ENCODE measurements around the gene GSTA3. TPM values are rescaled to one million over a fixed set of nuclear protein-coding genes. Genes with fewer than 3 reads are reported as not detected.

Gene GSTA3
- total and polyA plus RNA-seq, 4 donors = 1.1 to 5.8 (median 2.4) TPM

Other genes with a start within 250 kb of the GSTA3 start
- gene TMEM14A, start 238.6 kb downstream of the GSTA3 start, total RNA-seq = 10 to 100 TPM; 18.4 to 18.5 TPM
- 10 to 100 TPM; 14.0 to 16.7 TPM for gene TMEM14A, start 238.6 kb downstream of the GSTA3 start, polyA plus RNA-seq
- 1 to 10 TPM; 2.7 to 3.4 TPM for gene GSTA2, start 146.2 kb downstream of the GSTA3 start, total RNA-seq
- gene GSTA2, start 146.2 kb downstream of the GSTA3 start, polyA plus RNA-seq = 1 to 10 TPM; 2.0 to 6.8 TPM
- gene GSTA1, start 105.9 kb downstream of the GSTA3 start, total RNA-seq = 10 to 100 TPM; 23.5 to 34.5 TPM
- 10 to 100 TPM in 1 of 2 donors, 1 to 10 TPM in 1; 4.0 to 65.0 TPM for gene GSTA1, start 105.9 kb downstream of the GSTA3 start, polyA plus RNA-seq
- not detected for gene GSTA5, start 68.9 kb downstream of the GSTA3 start, total RNA-seq
- under 1 TPM; 0.09 to 0.22 TPM for gene GSTA5, start 68.9 kb downstream of the GSTA3 start, polyA plus RNA-seq
- 100 to 1,000 TPM in 1 of 2 donors, 10 to 100 TPM in 1; 63.9 to 115 TPM for gene GSTA4, start 85.6 kb upstream of the GSTA3 start, total RNA-seq
- 100 to 1,000 TPM in 1 of 2 donors, 10 to 100 TPM in 1; 46.0 to 115 TPM for gene GSTA4, start 85.6 kb upstream of the GSTA3 start, polyA plus RNA-seq
- gene CILK1, start 152.1 kb upstream of the GSTA3 start, total RNA-seq = 10 to 100 TPM; 12.0 to 27.4 TPM
- gene CILK1, start 152.1 kb upstream of the GSTA3 start, polyA plus RNA-seq = 1 to 10 TPM; 4.1 to 6.1 TPM
- 100 to 1,000 TPM in 1 of 2 donors, 10 to 100 TPM in 1; 77.9 to 117 TPM for gene FBXO9, start 155.7 kb upstream of the GSTA3 start, total RNA-seq
- gene FBXO9, start 155.7 kb upstream of the GSTA3 start, polyA plus RNA-seq = 10 to 100 TPM; 26.0 to 63.5 TPM
- gene GCM1, start 239.1 kb upstream of the GSTA3 start, total RNA-seq = under 1 TPM in 1 of 2 donors, not detected in 1; 0.09 TPM
- gene GCM1, start 239.1 kb upstream of the GSTA3 start, polyA plus RNA-seq = under 1 TPM; 0.03 to 0.10 TPM